NCI-H128 (cell line): ENCODE measurements around the gene KLHL13.
"Not testable (repeated sequence)": the region's sequence is repeated elsewhere in the genome, so short reads cannot be mapped to it uniquely, and the experiment has no call there.

Experiments
- DNase-seq: peaks from one replicate; lab custom pipeline; 2025; ENCODE audit not compliant: unreplicated experiment; lab: John Stamatoyannopoulos, UW

Gene KLHL13

DNA sequence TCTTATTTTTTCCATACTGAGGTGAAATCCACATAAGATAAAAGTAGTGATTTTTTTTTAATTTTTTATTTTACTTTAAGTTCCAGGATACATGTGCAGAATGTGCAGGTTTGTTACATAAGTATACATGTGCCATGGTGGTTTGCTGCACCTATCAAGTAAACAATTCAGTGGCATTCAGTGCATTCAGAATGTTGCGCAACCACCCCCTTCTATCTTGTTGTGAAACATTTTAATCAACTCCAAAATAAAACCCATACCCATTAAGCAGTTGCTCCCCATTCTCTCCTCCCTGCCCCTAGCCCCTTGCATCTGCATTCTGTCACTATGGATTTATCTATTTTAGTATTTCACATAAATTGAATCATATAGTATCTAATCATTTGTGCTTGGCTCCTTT, 121.2 kb downstream of the KLHL13 start:
- no peak for DNase-seq

DNA sequence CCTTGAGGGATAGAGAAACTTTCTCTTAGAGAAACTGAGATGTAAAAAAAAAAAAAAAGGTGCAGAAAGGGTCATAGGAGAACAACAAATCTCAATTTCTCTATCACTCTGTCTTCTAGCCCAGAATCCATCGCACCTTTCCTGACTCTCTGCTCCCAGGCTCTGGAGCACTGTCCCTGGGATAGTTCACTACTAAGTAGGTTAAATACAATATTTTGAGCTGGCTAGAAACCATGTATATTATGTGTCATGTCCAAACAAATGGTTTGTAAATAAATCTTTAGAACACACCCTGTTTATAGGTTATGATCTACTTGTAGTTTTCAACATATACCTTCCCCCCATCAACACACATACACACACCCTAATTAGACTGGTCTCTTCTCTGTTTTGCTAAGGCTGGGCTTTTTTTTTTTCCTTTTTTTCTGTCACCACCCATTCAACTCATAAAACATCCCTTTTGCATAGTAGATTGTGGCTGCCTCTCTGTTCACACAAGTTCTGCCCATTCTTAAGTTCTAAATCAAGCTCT, 124.4 kb downstream of the KLHL13 start:
- DNase-seq = no peak

DNA sequence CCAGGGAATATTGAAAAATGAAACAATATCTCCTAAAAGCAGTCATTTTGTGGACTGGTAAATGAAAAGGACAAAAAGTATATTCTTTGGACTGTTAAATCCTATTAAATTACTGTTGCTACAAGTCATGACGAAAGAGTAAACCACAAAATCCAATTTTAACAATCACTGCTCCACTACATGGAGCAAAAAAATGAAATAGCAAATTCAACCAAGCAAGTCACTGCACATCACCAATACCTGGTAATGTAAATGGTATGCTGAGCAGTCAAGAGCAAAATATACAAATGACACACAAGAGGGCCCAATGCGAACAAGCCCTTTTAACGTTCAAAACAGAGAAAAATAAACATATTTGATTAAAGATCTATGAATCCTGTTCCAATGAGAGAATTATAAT, 126.2 kb downstream of the KLHL13 start:
- no peak for DNase-seq

DNA sequence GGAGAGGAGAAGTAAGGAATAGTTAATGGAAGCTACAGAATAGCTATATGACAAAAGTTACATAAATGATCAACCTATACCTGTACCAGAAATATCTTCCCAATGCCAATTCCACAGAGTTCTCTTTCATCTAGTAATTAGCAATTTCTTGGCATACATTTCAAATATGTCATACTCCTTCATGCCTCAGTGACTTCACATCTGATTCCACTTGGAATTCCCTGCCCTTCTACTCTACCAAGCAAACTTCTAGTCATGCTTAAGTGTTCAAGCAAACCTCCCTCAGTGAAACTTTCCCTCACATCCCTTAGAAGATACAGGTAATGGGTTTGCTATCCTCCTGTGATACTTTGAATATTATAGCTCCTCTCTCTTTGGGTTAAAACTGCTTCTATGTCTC, 127.1 kb downstream of the KLHL13 start:
- DNase-seq = no peak

DNA sequence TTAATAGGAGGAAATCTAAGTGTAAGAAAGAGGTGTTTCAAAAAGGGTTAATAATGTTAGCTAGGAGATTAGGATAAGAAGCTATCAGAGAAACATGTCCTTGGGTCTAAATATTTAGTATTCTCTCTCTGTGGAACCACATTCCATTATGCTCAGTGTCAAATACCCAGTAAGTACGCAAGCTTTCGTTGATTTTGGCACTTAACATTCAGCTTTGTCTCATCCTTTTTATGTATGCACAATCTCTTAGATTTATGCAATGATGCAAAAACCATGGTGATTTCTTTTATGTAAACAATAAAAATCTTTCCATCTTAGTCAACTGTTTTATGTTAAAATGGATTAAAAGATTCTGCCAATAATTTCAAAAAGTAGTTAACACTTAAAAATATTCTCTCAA, 129.2 kb downstream of the KLHL13 start:
- DNase-seq = no peak

DNA sequence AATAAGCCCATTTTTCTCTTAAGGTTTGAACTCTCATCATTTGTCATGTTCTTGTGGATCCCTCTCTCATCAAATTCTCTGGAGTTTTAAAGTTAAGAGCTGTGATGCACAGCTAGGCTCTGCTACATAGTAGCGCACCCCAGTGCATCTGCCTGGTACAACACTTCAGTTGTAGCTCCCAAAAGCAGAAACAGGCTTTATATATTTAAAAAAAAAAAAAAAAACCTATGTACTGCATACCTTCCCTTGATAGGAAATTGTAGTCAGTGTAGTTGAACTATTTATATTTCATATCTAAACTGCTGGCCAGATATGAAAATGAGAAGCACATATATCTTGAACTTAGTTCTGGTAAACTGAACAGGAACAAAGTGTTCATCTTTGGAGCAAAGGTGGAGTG, 131.4 kb downstream of the KLHL13 start:
- DNase-seq = no peak

DNA sequence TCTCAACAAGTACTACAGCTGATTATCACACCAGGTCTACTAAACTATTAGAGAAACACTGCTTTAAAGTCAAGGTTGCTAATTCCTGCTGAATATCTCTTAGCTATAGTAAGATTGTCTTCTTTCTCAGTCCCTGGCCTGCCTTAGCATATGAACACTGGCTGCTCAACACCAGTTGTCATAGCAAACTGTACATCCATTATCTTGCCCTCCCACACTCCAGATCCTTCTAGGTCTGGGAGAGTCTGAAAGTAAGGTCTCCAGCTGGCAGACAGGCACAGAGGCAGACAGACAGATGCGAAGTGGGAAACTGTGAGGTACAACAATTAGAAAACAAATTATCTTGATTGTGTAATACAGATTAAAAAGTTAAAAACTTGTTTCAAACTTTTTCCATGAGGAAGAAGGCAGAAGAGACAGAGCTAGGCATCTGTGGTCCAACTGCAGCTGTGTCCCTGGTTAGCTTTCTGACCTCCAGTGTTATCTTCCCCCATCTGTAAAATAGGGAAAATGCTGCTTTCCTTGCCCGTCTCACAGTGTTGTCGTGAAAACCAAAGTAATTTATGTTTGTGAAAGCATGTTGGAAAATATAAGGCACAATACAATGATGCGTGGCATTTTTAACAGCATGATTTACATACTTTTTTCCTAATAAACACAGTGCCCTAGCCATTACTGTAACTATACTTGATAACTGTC, 133.8 kb downstream of the KLHL13 start:
- no peak for DNase-seq

DNA sequence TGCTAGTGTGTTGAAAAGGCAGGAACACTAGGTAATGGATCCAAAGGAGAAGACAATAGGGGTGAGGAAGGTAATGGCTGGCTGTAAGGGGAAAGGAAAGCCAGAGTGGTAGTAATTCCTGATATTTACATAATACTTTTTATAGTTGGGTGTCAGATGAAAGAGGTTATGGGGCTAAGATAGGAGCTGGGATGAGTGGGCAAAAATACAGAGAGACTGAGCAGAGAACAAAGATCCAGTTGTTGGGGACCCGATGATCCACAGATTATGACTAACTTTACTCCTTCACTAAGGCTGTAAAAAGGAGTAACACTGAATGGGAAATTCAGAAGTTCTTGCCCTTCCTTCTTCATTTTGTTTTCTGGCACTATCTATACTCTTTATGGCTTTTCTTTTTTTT, 138.2 kb downstream of the KLHL13 start:
- no peak for DNase-seq

DNA sequence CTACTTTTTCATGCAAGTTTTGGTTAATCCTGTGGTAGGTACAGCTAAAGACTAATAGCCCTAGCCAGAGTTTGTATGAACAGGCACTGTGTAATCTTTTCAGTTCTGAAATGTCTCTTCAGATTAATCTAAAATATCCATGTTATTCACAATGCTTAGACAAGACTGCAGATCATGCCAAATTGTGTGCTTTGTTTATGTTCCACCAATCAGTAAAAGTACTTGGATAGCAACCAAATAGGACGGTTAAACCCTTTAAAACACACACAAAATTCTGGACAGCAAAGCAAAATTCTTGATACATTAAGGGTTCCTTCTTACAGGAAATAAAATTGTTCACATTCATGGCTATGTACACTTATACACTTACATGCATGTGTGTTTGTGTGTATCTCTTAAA, 139.1 kb downstream of the KLHL13 start:
- no peak for DNase-seq

DNA sequence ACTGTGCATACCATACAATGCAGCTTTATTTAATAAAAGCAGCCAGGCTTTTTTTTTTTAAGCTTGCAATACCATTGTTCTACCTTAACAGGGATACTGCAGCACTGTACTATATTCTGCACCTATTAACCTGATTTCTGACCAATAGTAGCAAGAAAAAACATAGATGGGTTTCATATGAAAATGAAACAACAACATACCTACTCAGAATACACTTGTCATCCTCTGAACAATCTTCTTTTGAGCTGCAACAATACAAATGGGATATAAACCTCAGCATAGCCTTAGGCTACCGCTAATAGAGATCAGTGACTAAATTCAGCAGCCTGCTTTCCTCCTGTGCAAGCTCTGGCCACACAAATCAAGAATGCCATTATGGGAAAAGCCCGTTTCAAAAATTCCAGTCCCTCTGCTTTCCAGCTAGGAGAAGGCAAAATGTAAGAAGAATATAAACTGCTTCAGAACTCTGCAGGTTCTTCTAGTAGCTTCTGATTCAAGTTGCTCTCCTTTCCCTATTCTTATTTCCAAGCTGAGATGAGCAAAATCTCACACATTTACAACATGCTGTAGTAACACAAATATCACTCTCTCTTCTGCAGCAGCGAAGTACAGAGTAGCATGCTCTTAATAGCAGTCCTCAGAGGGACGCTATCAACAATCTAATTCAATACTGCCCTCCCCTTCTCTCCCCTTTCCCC, 143.4 kb downstream of the KLHL13 start:
- DNase-seq = no peak

DNA sequence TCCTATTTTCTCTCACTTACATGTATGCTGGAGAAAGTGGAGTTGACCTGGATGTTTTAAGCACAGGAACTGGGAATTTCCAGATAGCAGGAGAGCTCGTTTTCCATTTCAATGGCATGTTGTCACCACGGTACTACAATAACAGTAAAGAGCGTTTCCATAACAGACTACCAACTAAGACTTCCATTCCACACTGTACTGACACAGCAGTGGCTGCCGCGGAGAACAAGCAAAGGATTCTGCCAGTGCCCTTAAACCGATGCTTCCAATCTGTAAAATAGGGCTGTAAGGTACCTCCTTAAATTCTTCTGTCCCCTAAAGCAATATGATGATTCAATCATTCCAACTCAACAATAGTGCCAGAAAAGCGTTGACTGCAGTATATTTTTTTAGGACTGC, 143.9 kb downstream of the KLHL13 start:
- DNase-seq = no peak

DNA sequence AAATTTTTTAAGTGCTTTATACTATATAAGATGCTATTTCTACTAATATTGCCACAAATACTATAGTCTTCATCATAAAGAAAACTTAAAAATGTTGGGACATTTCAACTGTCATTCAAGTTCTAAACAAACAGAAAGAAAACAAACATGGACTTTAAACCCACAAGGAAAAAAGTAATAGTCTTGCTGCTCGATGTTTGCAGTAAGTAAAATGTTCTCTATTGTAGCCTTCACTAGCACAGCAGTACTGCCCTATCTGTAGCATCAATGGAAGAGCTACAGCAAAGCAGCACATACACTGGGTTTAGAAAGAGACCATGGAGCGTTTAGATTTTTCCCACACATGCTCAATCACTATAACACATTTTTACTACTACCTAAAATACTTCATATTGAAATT, 146.8 kb downstream of the KLHL13 start:
- no peak for DNase-seq

DNA sequence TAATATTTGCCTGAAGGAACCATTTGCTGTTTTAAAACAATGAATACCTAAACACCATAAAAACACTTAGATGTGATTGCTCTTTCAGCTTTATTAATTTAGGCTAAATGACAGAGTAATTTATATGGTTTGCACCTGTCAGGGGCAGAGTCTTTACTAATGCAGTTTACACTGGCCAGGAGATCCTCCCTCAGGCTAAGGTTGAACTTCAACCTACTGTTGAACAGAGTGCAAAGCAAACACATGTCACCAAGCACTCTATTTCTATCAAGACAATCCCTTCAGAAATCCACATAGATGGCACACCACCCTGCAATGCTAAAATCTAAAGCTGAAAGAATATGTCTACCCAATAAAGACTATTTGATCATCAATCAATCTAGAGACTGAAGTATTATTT, 147.3 kb downstream of the KLHL13 start:
- no peak for DNase-seq

DNA sequence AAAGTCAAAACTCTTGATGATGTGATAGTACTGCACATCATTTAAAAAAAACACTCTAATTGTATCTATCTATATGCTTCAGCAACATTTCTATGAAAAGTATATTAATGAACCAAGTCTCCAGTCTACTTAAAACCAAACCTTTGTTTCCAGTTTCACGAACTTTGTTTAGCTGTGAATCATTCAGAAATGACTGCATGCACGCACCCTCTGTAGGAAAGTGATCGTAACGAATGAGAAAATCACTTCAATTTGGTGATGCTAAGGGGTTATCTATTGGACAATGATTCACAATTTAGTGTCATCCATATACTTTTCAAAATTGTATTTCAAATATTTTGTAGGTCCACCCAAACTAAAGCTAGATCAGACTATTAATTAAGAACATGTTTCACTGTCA, 157.6 kb downstream of the KLHL13 start:
- DNase-seq = no peak

DNA sequence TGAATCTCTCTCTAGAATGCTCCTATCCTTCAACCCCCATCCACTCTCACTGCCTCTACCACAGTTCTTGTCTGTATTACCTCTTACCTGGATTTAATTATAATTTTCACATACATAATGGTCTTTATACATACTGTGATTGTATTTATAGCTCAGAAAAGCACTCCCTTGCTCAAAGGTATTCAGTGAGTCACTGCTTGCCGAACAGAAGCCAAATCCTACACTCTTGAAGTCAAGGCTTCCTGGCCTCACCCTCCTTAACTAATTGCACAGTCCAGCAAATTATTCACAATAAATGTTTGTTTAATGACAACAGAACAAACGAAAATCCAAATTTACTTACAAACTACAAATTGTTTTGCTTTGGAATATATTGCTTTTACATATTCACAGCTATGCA, 159.5 kb downstream of the KLHL13 start:
- DNase-seq = no peak

DNA sequence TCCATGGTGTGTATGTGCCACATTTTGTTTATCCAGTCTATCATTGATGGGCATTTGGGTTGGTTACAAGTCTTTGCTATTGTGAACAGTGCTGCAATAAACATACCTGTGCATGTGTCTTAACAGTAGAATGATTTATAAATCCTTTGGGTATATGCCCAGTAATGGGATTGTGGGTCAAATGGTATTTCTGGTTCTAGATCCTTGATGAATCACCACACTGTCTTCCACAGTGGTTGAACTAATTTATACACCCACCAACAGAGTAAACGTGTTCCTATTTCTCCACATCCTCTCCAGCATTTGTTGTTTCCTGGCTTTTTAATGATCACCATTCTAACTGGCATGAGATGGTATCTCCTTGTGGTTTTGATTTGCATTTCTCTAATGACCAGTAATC, 177.3 kb downstream of the KLHL13 start:
- not testable (repeated sequence) for DNase-seq

DNA sequence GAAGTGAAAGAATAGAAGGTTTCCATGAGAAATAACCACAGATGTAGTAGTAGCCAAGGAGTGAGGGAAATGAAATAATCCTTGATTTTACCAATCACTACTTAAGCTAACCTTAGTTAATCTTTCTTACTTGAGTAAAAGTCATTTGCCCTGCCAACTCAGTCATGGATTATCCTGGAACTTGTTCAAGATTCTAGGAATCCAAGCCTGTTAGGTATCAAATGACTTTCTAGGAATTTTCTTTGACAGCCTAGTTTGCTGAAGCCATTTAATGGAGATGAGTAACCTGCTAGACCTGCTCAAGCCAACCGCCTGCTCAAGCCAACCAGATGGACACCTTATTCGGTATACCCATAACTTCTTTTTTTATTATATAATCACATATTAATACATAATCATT, 180.5 kb downstream of the KLHL13 start:
- no peak for DNase-seq

DNA sequence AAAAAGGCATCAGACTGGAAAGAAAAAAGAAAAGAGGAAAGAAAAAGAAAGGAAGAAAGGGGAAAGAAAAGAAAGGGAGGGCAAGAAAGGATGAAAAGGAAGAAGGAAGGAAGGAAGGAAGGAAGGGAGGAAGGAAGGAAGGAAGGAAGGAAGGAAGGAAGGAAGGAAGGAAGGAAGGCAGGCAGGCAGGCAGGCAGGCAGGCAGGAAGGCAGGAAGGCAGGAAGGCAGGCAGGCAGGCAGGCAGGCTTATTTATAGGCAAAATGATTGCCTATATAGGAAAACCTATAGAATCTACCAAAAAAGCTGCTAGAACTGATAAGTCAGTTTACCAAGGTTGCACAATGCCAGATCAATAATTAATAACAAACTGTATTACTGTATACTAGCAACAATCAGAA, 186.5 kb downstream of the KLHL13 start:
- not testable (repeated sequence) for DNase-seq

DNA sequence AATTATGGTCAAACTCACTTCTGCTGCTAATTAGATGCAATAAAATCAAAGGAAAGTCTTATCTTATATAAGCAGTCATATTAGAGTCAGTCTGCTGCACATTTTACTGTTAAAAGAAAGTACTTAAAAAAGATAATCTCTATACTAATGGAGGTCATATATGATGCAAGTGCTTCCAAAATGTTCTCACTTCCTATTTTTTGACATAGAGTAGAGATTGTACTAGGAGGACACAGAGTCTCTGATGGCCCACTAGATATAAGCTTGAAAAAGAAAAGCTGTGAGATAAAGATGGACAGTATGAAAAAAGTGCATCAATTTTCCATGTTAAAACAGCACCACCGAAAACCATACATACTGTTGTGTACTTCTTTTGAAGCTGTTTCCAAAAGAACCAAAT, 196.9 kb downstream of the KLHL13 start:
- no peak for DNase-seq

DNA sequence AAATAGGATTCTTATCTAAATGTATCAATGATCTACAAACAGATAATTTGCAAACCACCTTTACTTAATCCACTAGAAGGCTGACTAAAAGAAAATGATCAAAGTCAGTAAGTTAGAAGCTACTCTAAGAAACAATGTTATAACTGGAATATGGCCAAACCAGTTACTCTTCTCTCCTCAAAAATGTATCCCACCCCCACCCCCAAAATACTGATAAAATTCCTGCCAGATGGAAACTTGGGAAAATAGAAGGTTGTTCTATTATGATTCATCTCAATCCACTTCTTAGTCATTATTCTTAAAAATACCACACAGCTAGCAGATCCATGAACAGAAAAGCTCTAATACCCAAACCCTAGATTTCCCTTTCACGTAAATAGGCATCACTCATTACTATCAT, 206.4 kb downstream of the KLHL13 start:
- DNase-seq = no peak

DNA sequence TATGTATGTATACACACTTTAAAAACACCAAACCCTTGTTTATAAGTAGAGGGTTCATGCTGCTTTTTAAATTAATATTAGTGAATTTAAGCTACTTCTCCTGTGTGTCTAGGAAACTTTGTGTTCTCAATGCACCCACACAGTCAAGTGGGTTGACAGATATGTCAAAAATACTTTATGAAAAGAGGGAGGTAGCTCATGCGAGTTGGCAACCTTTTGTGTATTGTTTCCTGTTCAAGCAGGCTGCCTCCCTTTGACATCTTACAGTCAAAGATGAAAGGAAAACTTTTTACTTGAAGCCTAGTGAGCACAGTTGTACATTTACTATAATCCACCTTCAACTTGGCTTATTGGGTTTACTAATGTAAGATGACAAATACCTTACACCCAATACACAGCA, 218.4 kb downstream of the KLHL13 start:
- no peak for DNase-seq

DNA sequence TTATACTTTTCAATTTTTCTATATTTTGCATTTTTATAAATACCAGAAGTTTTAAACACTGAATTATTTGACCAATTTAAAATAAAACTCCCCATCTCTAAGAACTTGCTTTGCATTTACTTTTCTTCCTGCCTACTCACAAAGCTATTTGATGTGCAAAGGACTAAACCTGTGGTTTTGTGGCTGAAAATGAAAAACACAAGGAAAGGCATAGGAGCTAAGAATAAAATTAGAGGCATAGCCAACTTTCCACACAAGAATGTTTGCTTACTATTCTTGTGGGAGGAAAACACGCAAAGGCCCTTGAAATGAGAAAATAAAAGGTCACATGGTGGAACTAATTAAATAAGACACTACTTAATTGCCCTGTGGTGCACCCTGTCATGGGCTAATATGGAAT, 221.2 kb downstream of the KLHL13 start:
- no peak for DNase-seq

DNA sequence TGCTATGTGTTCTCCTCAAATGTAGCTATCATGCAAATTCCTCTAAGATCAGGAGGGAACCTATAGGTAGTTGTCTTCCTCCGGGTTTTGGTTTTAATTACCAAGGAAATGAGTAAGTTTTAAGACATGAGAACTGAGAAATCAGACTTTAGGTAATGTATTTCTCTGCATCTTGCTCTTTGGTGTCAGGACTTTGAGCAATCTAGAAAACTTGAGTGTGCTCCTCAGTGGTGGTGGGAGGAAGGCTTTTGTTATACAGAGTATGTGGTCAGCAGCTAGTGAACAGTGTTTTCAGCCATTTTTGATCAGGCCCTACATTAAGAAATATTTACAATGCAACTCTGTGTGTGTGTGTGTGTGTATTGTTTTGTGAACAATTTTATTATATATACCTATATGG, 224.1 kb downstream of the KLHL13 start:
- DNase-seq = no peak
